ENCODE results near the gene TAF11L13. TPM values are rescaled to one million over a fixed set of nuclear protein-coding genes. Genes with fewer than 3 reads are reported as not detected.

Gene TAF11L13
- total RNA-seq = not detected in 2 replicates

DNA sequence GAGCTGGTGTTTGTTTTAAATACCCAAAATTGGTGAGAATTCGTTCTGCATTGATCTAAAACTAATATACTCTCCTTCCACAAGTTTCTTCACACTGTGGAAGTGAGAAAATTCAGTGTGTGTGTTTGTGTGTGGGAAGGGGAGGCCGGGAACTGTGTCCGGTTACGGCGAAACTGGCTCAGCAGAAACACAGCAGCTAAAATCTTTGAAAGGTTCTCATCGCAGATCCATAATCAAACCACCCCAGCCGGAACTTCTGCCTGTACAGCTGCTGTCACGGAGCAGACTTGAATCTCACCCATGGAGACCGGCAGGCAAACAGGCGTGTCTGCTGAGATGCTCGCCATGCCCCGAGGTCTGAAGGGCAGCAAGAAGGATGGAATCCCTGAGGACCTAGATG lies at the start of gene TAF11L13:
TAF11L13 (plus strand) TSS at position 301 of the 400 bp plus-strand sequence.

GRCh38 chr5:17585658-17586057 lies 46.2 kb upstream of the TAF11L13 start, which contains the start of gene TAF11L7:
Gene TAF11L7 (minus strand): TSS chr5:17585758.

DNA sequence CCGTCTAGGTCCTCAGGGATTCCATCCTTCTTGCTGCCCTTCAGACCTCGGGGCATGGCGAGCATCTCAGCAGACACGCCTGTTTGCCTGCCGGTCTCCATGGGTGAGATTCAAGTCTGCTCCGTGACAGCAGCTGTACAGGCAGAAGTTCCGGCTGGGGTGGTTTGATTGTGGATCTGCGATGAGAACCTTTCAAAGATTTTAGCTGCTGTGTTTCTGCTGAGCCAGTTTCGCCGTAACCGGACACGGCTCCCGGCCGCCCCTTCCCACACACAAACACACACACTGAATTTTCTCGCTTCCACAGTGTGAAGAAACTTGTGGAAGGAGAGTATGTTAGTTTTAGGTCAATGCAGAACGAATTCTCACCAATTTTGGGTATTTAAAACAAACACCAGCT lies 41.0 kb upstream of the TAF11L13 start, which contains the start of gene TAF11L8:
TAF11L8 (minus strand) TSS at position 101 of the 400 bp plus-strand sequence.

GRCh38 chr5:17594255-17594654 lies 37.6 kb upstream of the TAF11L13 start, which contains the start of gene TAF11L9:
Gene TAF11L9 (minus strand): TSS chr5:17594394.

DNA sequence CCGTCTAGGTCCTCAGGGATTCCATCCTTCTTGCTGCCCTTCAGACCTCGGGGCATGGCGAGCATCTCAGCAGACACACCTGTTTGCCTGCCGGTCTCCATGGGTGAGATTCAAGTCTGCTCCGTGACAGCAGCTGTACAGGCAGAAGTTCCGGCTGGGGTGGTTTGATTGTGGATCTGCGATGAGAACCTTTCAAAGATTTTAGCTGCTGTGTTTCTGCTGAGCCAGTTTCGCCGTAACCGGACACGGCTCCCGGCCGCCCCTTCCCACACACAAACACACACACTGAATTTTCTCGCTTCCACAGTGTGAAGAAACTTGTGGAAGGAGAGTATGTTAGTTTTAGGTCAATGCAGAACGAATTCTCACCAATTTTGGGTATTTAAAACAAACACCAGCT lies 34.2 kb upstream of the TAF11L13 start, which contains the start of gene TAF11L10:
TAF11L10 (minus strand) TSS at position 101 of the 400 bp plus-strand sequence.

DNA sequence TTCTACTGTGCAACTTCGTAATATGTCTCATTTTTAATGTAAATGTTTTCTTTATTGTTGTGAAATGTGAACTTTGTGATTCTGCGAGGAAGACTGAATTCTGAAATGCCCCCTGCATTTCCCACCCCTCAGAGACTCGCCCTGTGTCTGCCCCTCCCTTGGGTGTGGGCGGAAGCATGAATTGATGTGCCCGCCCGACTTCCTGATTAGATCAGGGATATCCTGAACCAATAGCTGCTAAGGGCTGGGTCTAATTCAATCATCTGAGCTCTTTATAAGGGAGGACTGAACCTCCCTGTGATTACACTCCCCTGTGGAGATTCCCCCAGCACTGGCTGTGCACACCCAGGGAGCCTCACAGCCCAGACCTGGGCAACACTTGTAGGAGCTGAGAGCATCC lies 28.0 kb upstream of the TAF11L13 start, which contains the start of gene TAF11L11:
TAF11L11 (plus strand) TSS at position 304 of the 400 bp plus-strand sequence.

GRCh38 chr5:17610092-17610491 lies 21.8 kb upstream of the TAF11L13 start, which contains the start of gene TAF11L12:
Gene TAF11L12 (plus strand): TSS chr5:17610392.

DNA sequence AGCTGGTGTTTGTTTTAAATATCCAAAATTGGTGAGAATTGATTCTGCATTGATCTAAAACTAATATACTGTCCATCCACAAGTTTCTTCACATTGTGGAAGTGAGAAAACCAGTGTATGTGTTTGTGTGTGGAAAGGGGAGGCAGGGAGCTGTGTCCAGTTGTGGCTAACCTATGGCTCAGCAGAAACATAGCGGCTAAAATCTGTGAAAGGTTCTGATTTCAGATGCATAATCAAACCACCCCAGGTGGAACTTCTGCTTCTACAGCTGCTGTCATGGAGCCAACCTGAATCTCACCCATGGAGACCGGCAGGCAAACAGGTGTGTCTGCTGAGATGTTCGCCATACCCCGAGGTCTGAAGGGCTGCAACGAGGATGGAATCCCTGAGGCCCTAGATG lies 2.3 kb downstream of the TAF11L13 start, which contains the start of gene TAF11L14:
TAF11L14 (plus strand) TSS at position 301 of the 400 bp plus-strand sequence.

Other genes starting within 250 kb of the TAF11L13 start
- gene TAF11L2, start 133.9 kb upstream of the TAF11L13 start, total RNA-seq = not detected in 2 replicates
- gene TAF11L3, start 113.7 kb upstream of the TAF11L13 start, total RNA-seq = not detected in 2 replicates
- not detected in 2 replicates for gene TAF11L4, start 110.3 kb upstream of the TAF11L13 start, total RNA-seq
- gene TAF11L5, start 106.9 kb upstream of the TAF11L13 start, total RNA-seq = not detected in 2 replicates
- not detected in 2 replicates for gene TAF11L6, start 103.4 kb upstream of the TAF11L13 start, total RNA-seq
- not detected in 2 replicates for gene TAF11L7, start 46.3 kb upstream of the TAF11L13 start, total RNA-seq
- gene TAF11L8, start 41.1 kb upstream of the TAF11L13 start, total RNA-seq = not detected in 2 replicates
- not detected in 2 replicates for gene TAF11L9, start 37.7 kb upstream of the TAF11L13 start, total RNA-seq
- gene TAF11L10, start 34.3 kb upstream of the TAF11L13 start, total RNA-seq = not detected in 2 replicates
- gene TAF11L11, start 27.9 kb upstream of the TAF11L13 start, total RNA-seq = not detected in 2 replicates
- not detected in 2 replicates for gene TAF11L12, start 21.7 kb upstream of the TAF11L13 start, total RNA-seq
- not detected in 2 replicates for gene TAF11L14, start 2.4 kb downstream of the TAF11L13 start, total RNA-seq